ENCODE measurements around the gene MCF2L.

Gene MCF2L

GRCh38 chr13:112982281-112983041 lies 13.4 kb downstream of the MCF2L start:
- DNase-seq (ENCODE audit: low read depth), result no peak

- DNase-seq (ENCODE audit: low read depth), result no peak
Measured at GRCh38 chr13:112983042-112983305, 14.0 kb downstream of the MCF2L start.

GRCh38 chr13:112983428-112984196 lies 14.6 kb downstream of the MCF2L start:
- no peak for DNase-seq (ENCODE audit: low read depth)

- no peak for DNase-seq (ENCODE audit: low read depth)
Measured at GRCh38 chr13:112984501-112984900, 15.5 kb downstream of the MCF2L start.

- no peak for DNase-seq (ENCODE audit: low read depth)
Measured at GRCh38 chr13:112984954-112985802, 16.2 kb downstream of the MCF2L start.

- no peak for DNase-seq (ENCODE audit: low read depth)
Measured at GRCh38 chr13:112985803-112986408, 16.9 kb downstream of the MCF2L start.

- no peak for DNase-seq (ENCODE audit: low read depth)
Measured at GRCh38 chr13:112986470-112986869, 17.5 kb downstream of the MCF2L start.

- no peak for DNase-seq (ENCODE audit: low read depth)
Measured at GRCh38 chr13:112986946-112987681, 18.1 kb downstream of the MCF2L start.

GRCh38 chr13:112987682-112988024 lies 18.6 kb downstream of the MCF2L start:
- DNase-seq (ENCODE audit: low read depth), result no peak

GRCh38 chr13:112990783-112991182 lies 21.8 kb downstream of the MCF2L start:
- DNase-seq (ENCODE audit: low read depth), result no peak

GRCh38 chr13:112991609-112992008 lies 22.6 kb downstream of the MCF2L start:
- DNase-seq (ENCODE audit: low read depth), result no peak

GRCh38 chr13:112992931-112993680 lies 24.1 kb downstream of the MCF2L start:
- no peak for DNase-seq (ENCODE audit: low read depth)

- DNase-seq (ENCODE audit: low read depth), result no peak
Measured at GRCh38 chr13:112994084-112994780, 25.2 kb downstream of the MCF2L start.

GRCh38 chr13:112994781-112995355 lies 25.9 kb downstream of the MCF2L start:
- DNase-seq (ENCODE audit: low read depth), result no peak

- no peak for DNase-seq (ENCODE audit: low read depth)
Measured at GRCh38 chr13:112995395-112996191, 26.6 kb downstream of the MCF2L start.

GRCh38 chr13:112996671-112997091 lies 27.7 kb downstream of the MCF2L start:
- DNase-seq (ENCODE audit: low read depth), result no peak

GRCh38 chr13:112997188-112998130 lies 28.4 kb downstream of the MCF2L start:
- no peak for DNase-seq (ENCODE audit: low read depth)

All from stimulated activated CD8-positive, alpha-beta memory T cell treated with anti-CD3 and anti-CD28 coated beads, Interleukin-12 subunit alpha, Interleukin-12 subunit beta, amount 100 ng/mL, for 4 hours (primary cell).